MM.1S (cell line): ENCODE measurements around the gene TEK.

ENCODE experiments used
- DNase-seq: peaks from one replicate; pipeline ENCODE4 v3.0.0-alpha.2; 2015
- H2AFZ ChIP-seq: fragments of 300-600 bp; sonication (generic); 2 replicates; pipeline ENCODE4 v1.6.0; 2016; ENCODE audit warnings: antibody characterized with exemption, low read length
- H3F3A ChIP-seq: fragments of 300-600 bp; sonication (generic); 2 replicates; pipeline ENCODE4 v1.6.1; 2016; ENCODE audit warnings: mild to moderate bottlenecking, antibody characterized with exemption, low read length, moderate library complexity, mixed read lengths; ENCODE audit not compliant: insufficient read depth
- H3K27ac ChIP-seq: fragments of 300-600 bp; sonication (generic); 2 replicates; pipeline ENCODE4 v1.5.1; 2016; ENCODE audit warnings: mild to moderate bottlenecking, low read length
- H3K27me3 ChIP-seq: fragments of 300-600 bp; sonication (generic); replicated peaks from 2 replicates; pipeline ENCODE4 v1.6.0; 2016; ENCODE audit warnings: low read length; ENCODE audit not compliant: insufficient read depth
- H3K36me3 ChIP-seq: fragments of 300-600 bp; sonication (generic); replicated peaks from 2 replicates; pipeline ENCODE4 v1.6.1; 2016; ENCODE audit warnings: mild to moderate bottlenecking, low read length, mixed read lengths; ENCODE audit not compliant: insufficient read depth
- H3K4me1 ChIP-seq: fragments of 300-600 bp; sonication (generic); 2 replicates; pipeline ENCODE4 v1.6.1; 2016; ENCODE audit warnings: low read length, mixed read lengths
- H3K4me2 ChIP-seq: fragments of 300-600 bp; sonication (generic); 2 replicates; pipeline ENCODE4 v1.6.0; 2016; ENCODE audit warnings: low read depth, low read length
- H3K4me3 ChIP-seq: fragments of 300-600 bp; sonication (generic); 2 replicates; pipeline ENCODE4 v1.5.1; 2016; ENCODE audit warnings: low read length, mixed read lengths
- H3K79me2 ChIP-seq: fragments of 300-600 bp; sonication (generic); 2 replicates; pipeline ENCODE4 v1.6.1; 2016; ENCODE audit warnings: mixed run types, low read length, mixed read lengths
- H3K9ac ChIP-seq: fragments of 300-600 bp; sonication (generic); 2 replicates; pipeline ENCODE4 v1.6.1; 2016; ENCODE audit warnings: low read length, mixed read lengths
- H3K9me2 ChIP-seq: fragments of 300-600 bp; sonication (generic); replicated peaks from 2 replicates; pipeline ENCODE4 v1.6.1; 2016; ENCODE audit warnings: mild to moderate bottlenecking, low read length, mixed read lengths; ENCODE audit not compliant: insufficient read depth
- H3K9me3 ChIP-seq: fragments of 300-600 bp; sonication (generic); replicated peaks from 2 replicates; pipeline ENCODE4 v1.6.1; 2016; ENCODE audit warnings: mild to moderate bottlenecking, low read length, mixed read lengths; ENCODE audit not compliant: insufficient read depth
- H4K20me1 ChIP-seq: fragments of 300-600 bp; sonication (generic); 2 replicates; pipeline ENCODE4 v1.6.1; 2016; ENCODE audit warnings: mild to moderate bottlenecking, low read length, moderate library complexity, mixed read lengths; ENCODE audit not compliant: insufficient read depth
- CTCF ChIP-seq: fragments of 300-600 bp; sonication (generic); IDR thresholded peaks from 2 replicates; pipeline ENCODE4 v1.5.1; 2016; ENCODE audit warnings: antibody characterized with exemption, low read length, mixed read lengths
- EZH2 ChIP-seq: fragments of 300-600 bp; sonication (generic); optimal IDR thresholded peaks from 2 replicates; pipeline ENCODE3; 2017; ENCODE audit warnings: low read depth, mild to moderate bottlenecking, antibody characterized with exemption, low read length, mixed read lengths
- EZH2phosphoT487 ChIP-seq: fragments of 300-600 bp; sonication (generic); IDR thresholded peaks from 2 replicates; pipeline ENCODE4 v1.6.1; 2018; ENCODE audit warnings: antibody characterized with exemption, low read length

Gene TEK

GRCh38 chr9:27195191-27195590 lies 86.2 kb downstream of the TEK start:
- TF ChIP-seq CTCF (no peak), EZH2 (no peak), EZH2phosphoT487 (no peak)
- Histone ChIP-seq H3K9me2 (no peaks in the 10 kb centered on the region), H2AFZ (no peak overlapping the region), H3K27ac (no peak overlapping the region), H3K4me3 (no peak overlapping the region), H3K36me3 (no peaks in the 10 kb centered on the region), H3K9ac (no peak overlapping the region), H3K9me3 (no peaks in the 10 kb centered on the region), H3K79me2 (no peaks in the 10 kb centered on the region), H3K4me1 (no peaks in the 10 kb centered on the region), H4K20me1 (no peaks in the 10 kb centered on the region), H3K4me2 (no peak overlapping the region), H3F3A (no peaks in the 10 kb centered on the region), H3K27me3 (no peaks in the 10 kb centered on the region)
- DNase-seq, result no peak

- Histone ChIP-seq H3K9ac (no peak overlapping the region), H3F3A (no peaks in the 10 kb centered on the region), H3K36me3 (no peaks in the 10 kb centered on the region), H3K27me3 (no peaks in the 10 kb centered on the region), H3K4me3 (no peak overlapping the region), H3K9me3 (no peaks in the 10 kb centered on the region), H3K9me2 (no peaks in the 10 kb centered on the region), H3K4me2 (no peak overlapping the region), H3K79me2 (no peaks in the 10 kb centered on the region), H3K27ac (no peak overlapping the region), H4K20me1 (no peaks in the 10 kb centered on the region), H3K4me1 (no peaks in the 10 kb centered on the region), H2AFZ (no peak overlapping the region)
- TF ChIP-seq EZH2phosphoT487 (no peak), CTCF (no peak), EZH2 (no peak)
- no peak for DNase-seq
Observed at GRCh38 chr9:27196383-27196782, 87.4 kb downstream of the TEK start.

GRCh38 chr9:27198190-27198589 lies 89.2 kb downstream of the TEK start:
- Histone ChIP-seq H3K4me1 (no peaks in the 10 kb centered on the region), H3K4me2 (no peak overlapping the region), H3K9me3 (no peaks in the 10 kb centered on the region), H3K79me2 (no peaks in the 10 kb centered on the region), H3K27me3 (no peaks in the 10 kb centered on the region), H3K36me3 (no peaks in the 10 kb centered on the region), H3K27ac (no peak overlapping the region), H3K9me2 (no peaks in the 10 kb centered on the region), H4K20me1 (no peaks in the 10 kb centered on the region), H3K9ac (no peak overlapping the region), H2AFZ (no peak overlapping the region), H3F3A (no peaks in the 10 kb centered on the region), H3K4me3 (no peak overlapping the region)
- no peak for TF ChIP-seq CTCF
- no peak for DNase-seq

GRCh38 chr9:27202056-27202455 lies 93.0 kb downstream of the TEK start:
- Histone ChIP-seq H2AFZ (no peak overlapping the region), H3K79me2 (no peaks in the 10 kb centered on the region), H3K27ac (no peak overlapping the region), H3K9me2 (no peaks in the 10 kb centered on the region), H3K4me3 (no peak overlapping the region), H3K9ac (no peak overlapping the region), H4K20me1 (no peaks in the 10 kb centered on the region), H3K36me3 (no peaks in the 10 kb centered on the region), H3K9me3 (no peaks in the 10 kb centered on the region), H3K27me3 (no peaks in the 10 kb centered on the region), H3F3A (no peaks in the 10 kb centered on the region), H3K4me1 (no peaks in the 10 kb centered on the region), H3K4me2 (no peak overlapping the region)
- TF ChIP-seq CTCF (no peak), EZH2 (no peak), EZH2phosphoT487 (no peak)
- DNase-seq, result no peak
